ENCODE measurements around the gene ZNF862. TPM values are rescaled to one million over a fixed set of nuclear protein-coding genes. Genes with fewer than 3 reads are reported as not detected.

Gene ZNF862
- total RNA-seq, 1 donor from 2014 or later, result 15.9 TPM

GRCh38 chr7:149797771-149798170 is 40.4 kb upstream of the ZNF862 start:
- peaks cover 3% of the 10 kb centered on the region for H3K27me3 Mint-ChIP-seq (ENCODE audit: low read depth)
- DNase-seq (ENCODE audit: low spot score), result no peak
- no peak overlapping the region for H3K4me3 Mint-ChIP-seq (ENCODE audit: unreplicated experiment)
- no peak overlapping the region for H3K27ac Mint-ChIP-seq (ENCODE audit: unreplicated experiment)
- no peaks in the 10 kb centered on the region for H3K4me1 Mint-ChIP-seq (ENCODE audit: low read depth)
- peaks cover 1% of the 10 kb centered on the region for H3K36me3 Mint-ChIP-seq (ENCODE audit: low read depth)
- TF ChIP-seq CTCF (IDR thresholded peaks at IDR 0.05), result no peak
- H3K9me3 Mint-ChIP-seq (ENCODE audit: low read depth), result no peaks in the 10 kb centered on the region

- Mint-ChIP-seq H3K36me3 (ENCODE audit: low read depth) (peaks cover 1% of the 10 kb centered on the region), H3K4me3 (ENCODE audit: unreplicated experiment) (no peak overlapping the region), H3K27me3 (ENCODE audit: low read depth) (peaks cover 4% of the 10 kb centered on the region), H3K4me1 (ENCODE audit: low read depth) (no peaks in the 10 kb centered on the region), H3K9me3 (ENCODE audit: low read depth) (no peaks in the 10 kb centered on the region), H3K27ac (ENCODE audit: unreplicated experiment) (no peak overlapping the region)
- no peak for DNase-seq (ENCODE audit: low spot score)
- peak; percentile 57 for TF ChIP-seq CTCF (IDR thresholded peaks at IDR 0.05)
Observed at GRCh38 chr7:149799397-149800168, 38.6 kb upstream of the ZNF862 start.

- H3K4me1 Mint-ChIP-seq (ENCODE audit: low read depth), result no peaks in the 10 kb centered on the region
- peaks cover 1% of the 10 kb centered on the region for H3K36me3 Mint-ChIP-seq (ENCODE audit: low read depth)
- H3K9me3 Mint-ChIP-seq (ENCODE audit: low read depth), result no peaks in the 10 kb centered on the region
- no peak for TF ChIP-seq CTCF (IDR thresholded peaks at IDR 0.05)
- H3K27ac Mint-ChIP-seq (ENCODE audit: unreplicated experiment), result no peak overlapping the region
- H3K4me3 Mint-ChIP-seq (ENCODE audit: unreplicated experiment), result no peak overlapping the region
- peaks cover 6% of the 10 kb centered on the region for H3K27me3 Mint-ChIP-seq (ENCODE audit: low read depth)
- no peak for DNase-seq (ENCODE audit: low spot score)
Observed at GRCh38 chr7:149800169-149800555, 38.0 kb upstream of the ZNF862 start.

- Mint-ChIP-seq H3K27ac (ENCODE audit: unreplicated experiment) (no peak overlapping the region), H3K27me3 (ENCODE audit: low read depth) (peaks cover 7% of the 10 kb centered on the region)
- TF ChIP-seq CTCF (IDR thresholded peaks at IDR 0.05), result no peak
Observed at GRCh38 chr7:149801002-149801566, 37.1 kb upstream of the ZNF862 start.

GRCh38 chr7:149801816-149802215 is 36.4 kb upstream of the ZNF862 start:
- H3K4me1 Mint-ChIP-seq (ENCODE audit: low read depth), result no peaks in the 10 kb centered on the region
- no peak overlapping the region for H3K27ac Mint-ChIP-seq (ENCODE audit: unreplicated experiment)
- no peak overlapping the region for H3K4me3 Mint-ChIP-seq (ENCODE audit: unreplicated experiment)
- H3K9me3 Mint-ChIP-seq (ENCODE audit: low read depth), result no peaks in the 10 kb centered on the region
- no peak for TF ChIP-seq CTCF (IDR thresholded peaks at IDR 0.05)
- H3K27me3 Mint-ChIP-seq (ENCODE audit: low read depth), result peaks cover 14% of the 10 kb centered on the region
- H3K36me3 Mint-ChIP-seq (ENCODE audit: low read depth), result peaks cover 1% of the 10 kb centered on the region
- DNase-seq (ENCODE audit: low spot score), result no peak

More at GRCh38 chr7:149801002-149801566, 37.1 kb upstream of the ZNF862 start:
- Mint-ChIP-seq H3K9me3 (ENCODE audit: low read depth) (no peaks in the 10 kb centered on the region), H3K36me3 (ENCODE audit: low read depth) (peaks cover 1% of the 10 kb centered on the region), H3K4me1 (ENCODE audit: low read depth) (no peaks in the 10 kb centered on the region), H3K4me3 (ENCODE audit: unreplicated experiment) (no peak overlapping the region)
- no peak for DNase-seq (ENCODE audit: low spot score)
